GM19328 (cell line): ENCODE data around the gene GALNT11.
"Not testable (repeated sequence)": the region's sequence is repeated elsewhere in the genome, so short reads cannot be mapped to it uniquely, and the experiment has no call there.

Experiments used
- ATAC-seq: cut with Tn5 transposase; IDR thresholded peaks from one replicate; pipeline ENCODE4 v1.9.1; 2021; ENCODE audit warnings: mild to moderate bottlenecking, moderate library complexity; ENCODE audit not compliant: unreplicated experiment

Gene GALNT11

DNA sequence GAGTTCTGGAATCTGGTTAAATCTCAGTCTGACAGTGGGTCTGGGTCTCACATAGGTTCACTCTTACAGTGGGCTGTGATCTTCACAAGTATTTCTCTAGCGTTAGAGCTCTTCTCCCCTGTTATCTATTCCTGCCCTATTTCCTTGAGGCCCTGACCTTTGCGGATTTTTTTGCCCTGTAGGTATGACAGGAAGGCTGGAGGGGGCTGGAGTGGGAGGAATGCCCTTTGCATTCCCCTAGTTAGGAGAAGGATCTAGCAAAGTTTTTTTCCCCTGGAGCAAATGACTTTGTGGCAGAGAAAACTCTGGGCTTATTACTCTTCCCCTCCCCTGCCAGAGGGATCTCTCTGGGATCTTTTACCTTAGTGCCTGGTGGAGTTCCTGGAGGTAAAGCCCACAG lies 49.2 kb downstream of the GALNT11 start:
- ATAC-seq: no peak

DNA sequence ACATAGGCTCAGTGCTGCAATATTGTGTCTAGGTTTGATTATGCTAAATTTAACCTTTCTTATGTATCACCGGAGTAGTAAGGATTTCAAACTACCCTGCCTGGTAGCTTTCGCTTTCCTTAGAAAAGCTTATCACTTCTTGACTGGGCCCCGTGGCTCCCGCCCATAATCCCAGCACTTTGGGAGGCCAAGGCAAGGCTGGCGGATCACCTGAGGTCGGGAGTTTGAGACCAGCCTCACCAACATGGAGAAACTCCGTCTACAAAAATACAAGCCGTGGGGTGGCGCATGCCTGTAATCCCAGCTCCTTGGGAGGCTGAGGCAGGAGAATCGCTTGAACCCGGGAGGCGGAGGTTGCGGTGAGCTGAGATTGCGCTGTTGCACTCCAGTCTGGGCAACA lies 49.9 kb downstream of the GALNT11 start:
- not testable (repeated sequence) for ATAC-seq

DNA sequence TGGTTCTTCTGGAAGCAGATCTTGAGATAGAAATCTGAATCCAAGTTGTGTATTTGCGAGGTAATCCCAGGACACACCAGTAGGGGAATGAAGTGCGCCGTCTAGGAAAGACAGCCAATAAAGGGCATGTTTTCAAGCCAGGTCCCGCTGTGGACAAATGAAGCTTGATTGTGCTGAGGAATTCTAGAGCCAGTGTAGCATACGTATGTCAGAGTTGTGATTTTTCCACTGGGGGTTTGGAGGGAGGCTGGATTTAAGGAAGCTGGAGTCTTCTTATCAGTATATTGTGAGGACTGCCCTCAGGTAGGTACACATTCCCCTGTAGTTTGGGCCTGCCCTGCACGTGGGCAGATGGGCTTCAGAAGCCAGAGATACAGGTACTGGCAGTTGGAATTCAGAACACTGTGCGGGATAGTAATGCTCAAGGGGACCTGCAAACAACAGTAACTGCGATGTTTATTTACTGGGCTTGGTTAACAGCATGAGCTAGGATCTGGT lies 50.9 kb downstream of the GALNT11 start:
- ATAC-seq: no peak

DNA sequence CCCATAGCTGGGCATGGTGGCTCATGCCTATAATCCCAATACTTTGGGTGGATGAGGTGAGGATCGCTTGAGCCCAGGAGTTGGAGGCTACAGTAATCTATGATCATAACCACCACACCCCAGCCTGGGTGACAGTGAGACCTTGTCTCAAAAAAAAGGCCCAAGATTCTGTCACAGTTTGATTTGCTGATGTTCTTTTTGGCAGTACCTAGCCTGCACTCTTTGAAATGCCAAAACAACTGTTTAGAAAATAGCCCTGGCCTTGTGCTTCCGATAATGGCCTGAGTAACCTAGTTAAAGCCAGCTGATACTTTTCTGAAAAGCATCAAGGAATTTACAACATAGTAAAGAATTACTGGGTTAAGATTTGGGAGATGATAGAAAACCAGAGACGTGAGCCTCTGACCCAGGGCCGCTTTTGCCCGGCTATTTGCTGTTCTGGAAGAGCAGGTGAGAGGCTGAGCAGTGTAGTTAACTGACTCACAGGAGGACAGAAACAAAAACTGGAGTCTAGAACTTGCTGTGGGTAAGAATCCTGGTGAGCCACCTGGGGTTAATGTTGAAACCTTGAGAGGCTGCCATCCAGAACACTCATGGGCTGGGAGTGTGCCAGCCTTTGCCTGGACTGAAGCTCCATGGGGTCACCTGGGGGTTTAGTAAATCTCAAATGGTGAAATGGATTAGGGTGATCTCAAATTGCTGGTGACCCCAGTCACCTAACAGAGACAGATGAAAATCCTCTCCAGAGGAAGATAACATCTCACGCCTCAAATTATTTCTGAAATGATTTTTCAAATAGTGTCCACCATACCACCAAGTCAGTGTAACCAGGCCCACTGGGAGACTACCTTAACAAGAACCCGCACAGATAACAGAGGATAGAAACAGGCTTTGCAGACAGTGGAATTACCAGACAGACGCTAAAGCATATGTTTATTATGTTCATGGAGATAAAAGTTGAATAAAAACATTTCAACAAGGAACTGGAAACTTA lies 51.8 kb downstream of the GALNT11 start:
- no peak for ATAC-seq

DNA sequence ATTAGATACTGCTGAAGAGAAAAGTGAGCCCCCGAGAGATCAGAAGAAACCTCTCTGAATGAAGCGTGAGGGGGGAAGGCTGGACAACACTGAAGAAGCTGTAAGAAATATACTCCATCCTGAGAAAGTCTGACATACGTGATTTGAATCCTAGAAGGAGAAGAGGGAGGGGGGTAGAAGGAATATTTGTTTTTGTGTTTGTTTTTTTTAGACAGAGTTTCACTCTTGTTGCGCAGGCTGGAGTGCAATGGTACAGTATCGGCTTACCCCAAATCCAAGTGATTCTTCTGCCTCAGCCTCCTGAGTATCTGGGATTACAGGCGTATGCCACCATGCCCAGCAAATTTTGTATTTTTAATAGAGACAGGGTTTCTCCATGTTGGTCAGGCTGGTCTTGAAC lies 52.6 kb downstream of the GALNT11 start:
- ATAC-seq: no peak

DNA sequence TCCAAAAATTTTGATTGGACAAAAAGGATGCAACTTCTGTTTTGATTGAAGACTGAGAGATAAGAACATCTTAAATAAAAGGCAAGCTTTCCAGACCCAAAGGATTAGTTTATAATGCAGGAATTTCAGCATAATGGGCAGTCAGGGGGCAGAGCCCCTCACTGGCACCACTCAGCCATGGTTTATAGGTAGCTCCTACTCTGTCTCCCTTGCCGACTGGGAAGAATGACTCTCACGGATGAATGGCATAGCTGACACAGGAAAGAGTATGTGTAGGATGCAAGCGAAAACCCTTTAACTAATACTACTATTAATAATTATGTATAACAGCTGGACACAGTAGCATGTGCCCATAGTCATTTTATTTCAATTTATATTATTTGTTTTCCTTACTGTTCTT lies 53.3 kb downstream of the GALNT11 start:
- ATAC-seq: no peak

DNA sequence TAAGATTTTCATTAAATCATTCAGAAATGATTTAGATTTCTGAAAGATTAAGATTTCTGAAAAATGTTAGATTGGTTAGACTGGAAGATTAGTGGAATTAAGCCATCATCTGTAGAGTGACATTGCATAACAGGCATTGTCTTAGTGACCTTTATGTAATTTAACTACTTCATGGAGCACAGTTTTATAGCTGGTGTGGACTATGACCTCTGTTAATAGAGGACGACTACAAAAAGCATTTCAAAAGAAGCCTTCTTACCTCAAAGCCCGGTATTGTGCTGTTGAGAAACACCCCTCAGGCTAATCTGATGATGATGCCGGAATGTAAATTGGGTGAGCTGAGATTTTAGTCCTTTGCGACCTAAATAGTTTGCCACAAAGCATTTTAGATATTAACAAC lies 55.6 kb downstream of the GALNT11 start:
- no peak for ATAC-seq

DNA sequence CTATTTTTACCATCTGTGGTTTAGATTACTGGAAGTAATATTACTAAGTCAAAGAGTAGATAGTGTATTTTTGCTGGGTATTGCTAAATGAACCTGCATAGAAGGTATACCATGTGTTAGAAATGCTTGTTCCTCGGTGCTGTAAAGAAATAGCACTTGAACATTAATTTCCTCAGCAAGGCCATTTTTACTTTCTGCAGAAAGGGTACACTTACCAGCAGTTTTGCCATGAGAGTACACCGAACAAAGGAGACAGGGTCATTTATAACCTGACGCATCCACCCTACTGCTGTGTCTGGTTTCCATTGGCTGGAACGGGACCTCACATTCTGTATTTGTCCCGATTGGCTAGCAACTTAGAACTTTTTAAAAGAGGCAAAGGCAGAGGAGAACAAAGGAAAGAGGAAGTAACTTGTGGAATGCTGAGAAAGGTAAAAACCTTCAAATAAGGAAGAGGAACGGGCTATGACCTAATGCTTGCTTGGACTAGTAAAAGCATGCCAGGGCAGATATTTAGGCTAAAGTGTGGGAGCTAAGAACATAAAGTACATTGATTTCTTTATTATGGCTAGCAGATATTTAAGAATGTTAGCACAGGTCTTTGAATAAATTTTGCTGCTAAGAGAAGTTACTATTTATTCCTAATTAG lies 56.7 kb downstream of the GALNT11 start:
- ATAC-seq: not testable (repeated sequence)

DNA sequence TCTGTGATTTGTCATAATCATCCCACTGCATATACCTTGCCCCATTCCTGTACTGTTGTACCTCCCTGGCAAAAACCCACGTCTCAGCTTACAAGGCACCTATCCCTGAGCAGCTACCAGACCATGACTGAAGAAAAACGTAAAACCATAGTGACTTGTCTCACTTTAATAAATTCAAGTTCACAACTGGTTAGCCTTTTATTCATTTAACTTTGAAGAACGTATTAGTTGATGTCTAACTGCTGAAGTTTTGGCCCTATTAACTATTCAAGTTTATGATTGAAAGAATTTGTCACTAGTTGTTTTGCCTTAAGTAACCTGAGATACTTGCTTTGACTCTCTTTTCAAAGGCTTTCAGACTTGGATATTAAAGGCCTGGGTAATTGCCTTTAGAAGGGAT lies 59.7 kb downstream of the GALNT11 start:
- no peak for ATAC-seq

DNA sequence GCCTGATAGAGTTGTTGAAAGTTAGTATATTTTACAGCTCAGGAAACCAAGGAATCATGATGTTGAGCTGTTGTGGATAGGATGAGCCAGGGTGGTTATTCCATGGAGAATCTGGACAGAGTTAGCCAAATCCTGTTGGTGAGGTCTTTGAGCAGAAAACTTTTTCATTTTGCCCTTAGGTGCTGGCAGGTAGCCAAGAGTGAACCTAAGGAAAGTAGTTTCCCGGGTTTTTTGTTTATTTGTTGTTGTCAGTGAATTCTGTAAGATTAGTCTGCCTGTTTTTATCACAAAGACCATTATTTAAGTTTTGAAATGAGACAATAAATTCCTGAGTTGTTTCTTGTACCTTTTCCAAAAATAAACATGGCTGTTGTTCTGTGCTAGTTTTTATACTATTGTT lies 61.0 kb downstream of the GALNT11 start:
- no peak for ATAC-seq

DNA sequence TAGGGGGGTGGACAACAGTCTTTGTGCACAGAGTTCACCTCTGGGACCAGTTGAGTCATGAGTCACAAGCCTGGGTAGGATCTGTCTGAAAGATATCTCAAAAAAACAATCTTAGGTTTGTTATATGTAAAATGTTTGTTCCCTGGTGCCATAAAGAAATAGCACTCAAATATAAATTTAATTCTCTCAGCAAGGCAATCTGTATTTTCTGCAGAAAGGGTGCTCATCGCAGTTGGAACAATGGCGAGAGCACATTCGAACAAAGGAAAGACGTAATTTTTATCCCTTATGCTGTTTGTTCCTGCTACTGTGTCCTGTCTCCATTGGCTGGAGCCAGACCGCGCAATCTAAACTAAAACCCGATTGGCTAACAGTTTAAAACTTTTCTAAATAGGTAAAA lies 63.7 kb downstream of the GALNT11 start:
- ATAC-seq: no peak

DNA sequence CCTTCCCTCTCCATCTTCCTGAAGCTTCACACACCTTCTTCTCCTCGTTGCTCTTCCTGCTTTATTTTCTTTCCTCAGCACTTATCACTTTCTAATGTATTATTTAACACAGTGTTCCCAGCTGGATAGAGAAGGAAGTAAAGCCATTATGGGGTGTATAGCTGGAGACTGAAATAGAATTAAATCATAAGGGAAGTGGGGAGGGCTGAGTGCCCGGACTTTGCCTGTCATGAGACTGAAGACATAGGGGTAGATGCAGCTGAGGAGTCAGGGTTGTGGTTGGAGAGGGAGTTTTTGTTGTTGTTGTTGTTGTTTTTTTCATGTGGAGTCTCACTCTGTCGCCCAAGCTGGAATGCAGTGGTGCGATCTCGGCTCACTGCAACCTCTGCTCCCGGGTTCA lies 65.3 kb downstream of the GALNT11 start:
- no peak for ATAC-seq

DNA sequence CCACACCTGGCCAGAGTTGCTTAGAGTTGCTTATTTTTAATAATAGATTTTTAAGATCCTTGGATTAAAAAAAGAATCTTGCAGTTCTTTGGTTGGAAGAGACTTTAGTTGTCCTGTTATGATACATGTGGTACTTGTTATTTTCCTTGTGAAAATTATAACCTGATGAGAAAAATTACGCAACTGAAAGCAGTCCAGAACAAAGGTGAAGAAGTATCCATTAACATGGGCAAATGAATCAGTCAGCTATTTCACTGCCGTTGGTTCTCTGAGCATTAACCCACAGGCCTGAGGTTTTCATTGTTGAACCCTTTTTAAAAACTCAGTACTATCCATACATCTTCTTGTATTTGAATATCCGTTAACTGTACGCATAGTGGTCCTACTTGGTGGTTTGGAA lies 68.2 kb downstream of the GALNT11 start:
- no peak for ATAC-seq

DNA sequence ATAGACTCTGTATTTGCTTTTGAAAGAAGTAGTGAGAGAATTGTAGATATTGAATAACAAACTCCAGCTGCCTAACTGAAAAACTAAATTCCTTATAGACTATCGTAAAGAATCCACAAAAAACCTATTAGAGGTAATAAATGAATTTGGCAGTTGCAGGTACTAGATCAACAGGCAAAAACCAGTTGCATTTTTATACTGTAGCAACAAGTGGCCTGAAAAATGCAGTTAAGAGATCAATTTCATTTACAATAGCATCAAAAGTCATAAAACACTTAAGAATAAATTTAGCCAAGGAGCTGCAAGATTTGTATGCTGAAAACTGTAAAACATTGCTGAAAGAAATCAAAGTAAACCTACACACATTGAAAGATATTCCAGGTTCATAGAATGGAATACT lies 70.3 kb downstream of the GALNT11 start:
- no peak for ATAC-seq

DNA sequence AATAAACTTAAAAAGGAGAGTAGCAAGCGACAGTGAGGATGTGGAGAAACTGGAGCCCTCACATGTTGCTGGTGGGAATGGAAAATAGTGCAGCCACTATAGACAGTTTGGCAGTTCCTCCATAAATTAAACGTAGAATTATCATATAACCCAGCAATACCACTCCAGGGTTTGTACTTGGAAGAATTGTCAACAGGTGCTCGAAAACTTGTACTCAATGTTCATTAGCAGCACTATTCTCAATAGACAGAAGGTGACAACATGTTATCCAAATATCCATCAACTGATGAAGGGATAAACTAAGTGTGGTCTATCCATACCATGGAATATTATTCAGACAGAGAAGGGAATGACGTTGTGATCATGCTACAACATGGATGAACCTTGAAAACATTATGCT lies 71.9 kb downstream of the GALNT11 start:
- no peak for ATAC-seq

DNA sequence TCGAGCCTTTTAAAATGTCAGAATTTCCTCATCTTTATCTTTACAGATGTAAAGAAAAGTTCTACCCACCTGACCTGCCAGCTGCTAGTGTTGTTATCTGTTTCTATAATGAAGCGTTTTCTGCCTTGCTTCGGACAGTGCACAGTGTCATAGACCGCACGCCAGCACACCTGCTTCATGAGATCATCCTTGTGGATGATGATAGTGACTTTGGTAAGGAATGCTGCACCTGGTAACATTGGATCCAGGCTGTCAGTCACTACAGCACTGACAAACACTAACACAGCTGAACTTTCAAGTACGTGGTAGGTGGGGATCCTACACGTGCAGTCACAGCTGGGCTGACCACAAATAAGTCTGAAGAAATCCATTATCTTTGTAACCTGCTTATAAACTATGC lies 77.6 kb downstream of the GALNT11 start:
- no peak for ATAC-seq

DNA sequence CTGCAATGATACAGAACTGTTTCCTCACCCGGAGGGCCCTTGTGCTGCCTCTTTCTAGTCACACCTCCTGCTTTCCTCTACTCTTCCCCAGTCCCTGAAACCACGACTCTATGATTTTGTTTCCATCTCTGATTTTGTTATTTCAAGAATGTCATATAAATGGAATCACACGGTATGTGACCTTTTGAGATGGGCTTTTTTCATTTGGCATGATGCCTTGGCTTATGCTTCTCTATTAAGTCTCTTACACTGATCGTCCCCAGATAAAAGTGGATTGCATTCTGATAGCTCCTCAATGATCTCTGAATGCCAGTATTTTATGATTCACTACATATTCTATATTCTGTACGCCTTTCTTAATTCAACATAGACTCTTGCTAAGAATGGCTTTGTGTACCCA lies 78.2 kb downstream of the GALNT11 start:
- no peak for ATAC-seq

DNA sequence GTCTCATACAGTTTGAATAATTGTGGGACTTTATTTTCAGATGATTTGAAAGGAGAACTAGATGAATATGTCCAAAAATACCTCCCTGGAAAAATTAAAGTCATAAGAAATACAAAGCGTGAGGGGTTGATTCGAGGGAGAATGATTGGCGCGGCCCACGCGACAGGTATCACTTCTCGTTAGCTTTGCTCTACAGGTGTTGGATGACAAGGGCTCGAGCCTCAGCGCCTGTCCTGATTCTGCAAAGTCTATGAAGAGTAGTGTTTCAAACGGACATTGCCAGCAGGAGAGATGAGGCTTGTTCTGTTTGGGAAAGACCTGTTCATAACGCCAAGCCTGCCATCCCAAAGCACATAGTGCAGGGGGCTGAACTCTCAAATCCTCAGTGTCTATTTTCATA lies 79.7 kb downstream of the GALNT11 start:
- no peak for ATAC-seq

DNA sequence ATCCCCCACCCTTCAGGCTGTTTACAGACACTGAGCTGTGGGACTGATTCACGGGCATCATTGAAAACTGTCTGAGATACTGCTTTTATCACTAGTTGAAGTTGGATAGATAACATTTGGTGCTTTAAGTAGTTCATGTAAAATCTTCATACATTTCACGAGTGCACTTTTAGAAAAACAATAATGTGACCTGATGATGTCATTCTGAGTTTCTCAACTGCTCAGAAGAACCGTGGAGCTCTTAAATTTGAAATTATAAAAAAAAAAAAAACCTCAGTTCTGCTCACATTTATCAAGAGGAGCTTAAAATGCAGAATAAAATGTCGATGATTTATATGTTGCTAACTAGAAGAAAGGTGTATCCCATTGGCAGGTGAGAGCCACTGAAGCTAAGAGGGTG lies 81.5 kb downstream of the GALNT11 start:
- ATAC-seq: no peak

DNA sequence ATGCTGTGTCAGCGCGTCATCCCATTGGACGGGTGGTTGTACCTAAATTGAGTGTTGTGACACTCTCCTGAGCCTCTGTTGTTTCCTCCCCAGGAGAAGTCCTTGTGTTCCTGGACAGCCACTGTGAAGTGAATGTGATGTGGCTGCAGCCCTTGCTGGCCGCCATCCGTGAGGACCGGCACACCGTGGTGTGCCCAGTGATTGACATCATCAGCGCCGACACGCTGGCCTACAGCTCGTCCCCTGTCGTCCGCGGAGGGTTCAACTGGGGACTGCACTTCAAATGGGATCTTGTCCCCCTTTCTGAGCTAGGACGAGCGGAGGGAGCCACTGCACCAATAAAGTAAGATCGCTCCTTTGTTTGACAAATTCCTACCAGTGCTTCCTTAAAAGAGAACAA lies 82.5 kb downstream of the GALNT11 start:
- no peak for ATAC-seq

DNA sequence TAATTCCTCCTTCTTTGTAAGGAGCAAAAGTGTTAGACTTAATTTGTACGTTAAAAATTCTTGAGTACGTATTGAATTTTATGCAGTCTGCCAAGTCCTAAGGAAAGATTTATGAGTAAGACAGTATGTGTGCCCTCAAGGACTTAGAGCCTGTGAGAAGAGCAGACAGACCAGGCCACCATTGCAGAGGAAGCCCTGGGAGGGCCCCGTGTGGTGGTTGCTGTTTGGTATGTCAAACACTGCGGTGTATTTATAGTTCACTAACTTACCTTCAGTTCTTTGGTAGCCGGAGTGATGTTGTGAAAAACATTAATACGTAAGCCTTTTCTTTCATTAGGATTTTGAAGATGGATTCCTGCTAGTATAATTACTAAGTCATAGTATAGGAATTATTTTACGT lies 82.9 kb downstream of the GALNT11 start:
- no peak for ATAC-seq

DNA sequence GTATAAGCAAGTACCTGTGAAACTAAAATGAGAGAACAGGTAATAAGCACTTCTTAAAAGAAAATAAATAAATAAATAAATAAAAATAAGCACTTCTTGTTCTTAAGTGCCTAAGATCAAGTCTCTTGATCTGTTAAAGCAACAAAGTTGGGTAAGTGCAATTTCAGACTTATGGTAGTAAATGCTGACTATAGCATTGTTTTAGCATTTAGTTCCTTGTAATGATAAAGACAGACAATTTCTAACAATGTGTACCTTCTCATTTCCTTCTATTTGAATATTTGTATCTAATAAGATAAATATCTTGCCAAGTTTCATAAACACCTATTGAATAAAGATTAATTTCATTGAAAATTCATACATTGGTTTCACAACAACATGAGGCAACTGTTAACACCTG lies 87.4 kb downstream of the GALNT11 start:
- ATAC-seq: no peak
